ENCODE data around the gene UNK.

- TF ChIP-seq EP300 (IDR thresholded peaks at IDR 0.05; ENCODE audit: borderline replicate concordance) (no peak), TEAD4 (IDR thresholded peaks at IDR 0.05) (no peak), RAD21 (IDR thresholded peaks at IDR 0.05; ENCODE audit: low read depth) (no peak), TAF1 (IDR thresholded peaks at IDR 0.05; ENCODE audit: low read depth) (no peak), CREB1 (IDR thresholded peaks at IDR 0.05; ENCODE audit: low read depth) (no peak), CEBPB (IDR thresholded peaks at IDR 0.05) (no peak), YY1 (IDR thresholded peaks at IDR 0.05; ENCODE audit: low read depth) (no peak), MAX (IDR thresholded peaks at IDR 0.05) (no peak), ZBTB7A (IDR thresholded peaks at IDR 0.05; ENCODE audit: low read depth) (no peak), NFIC (IDR thresholded peaks at IDR 0.05) (no peak)
These were observed 35.9 kb upstream of the UNK start for GRCh38 chr17:75748706-75749105.
